Sigmoid colon (tissue), 4 donors: Measurements from ENCODE around the gene MLC1.

Experiments
- POLR2A ChIP-seq, 2 donors: fragments of 450-650 bp; IDR thresholded peaks; one replicate each; pipeline ENCODE4 v1.6.1; 2016; ENCODE audit warnings: antibody characterized with exemption in 2 of 2, mild to moderate bottlenecking in 2 of 2, moderate library complexity in 2 of 2
- POLR2AphosphoS5 ChIP-seq, 4 donors: sonication (generic); formaldehyde crosslinking; IDR thresholded peaks; one replicate each; pipeline ENCODE4 v1.6.1; 2017; ENCODE audit warnings: antibody characterized with exemption in 4 of 4
- TF ChIP-seq, protein P1 (sequence below), 4 experiments: fragments of 450-650 bp in 3 of 4; fragments of 200-600 bp in 1 of 4; IDR thresholded peaks; one replicate each; pipeline ENCODE4 v1.5.1; 2016 to 2019; ENCODE audit warnings: antibody characterized with exemption in 4 of 4, mild to moderate bottlenecking in 3 of 4, moderate library complexity in 2 of 4

DNA sequence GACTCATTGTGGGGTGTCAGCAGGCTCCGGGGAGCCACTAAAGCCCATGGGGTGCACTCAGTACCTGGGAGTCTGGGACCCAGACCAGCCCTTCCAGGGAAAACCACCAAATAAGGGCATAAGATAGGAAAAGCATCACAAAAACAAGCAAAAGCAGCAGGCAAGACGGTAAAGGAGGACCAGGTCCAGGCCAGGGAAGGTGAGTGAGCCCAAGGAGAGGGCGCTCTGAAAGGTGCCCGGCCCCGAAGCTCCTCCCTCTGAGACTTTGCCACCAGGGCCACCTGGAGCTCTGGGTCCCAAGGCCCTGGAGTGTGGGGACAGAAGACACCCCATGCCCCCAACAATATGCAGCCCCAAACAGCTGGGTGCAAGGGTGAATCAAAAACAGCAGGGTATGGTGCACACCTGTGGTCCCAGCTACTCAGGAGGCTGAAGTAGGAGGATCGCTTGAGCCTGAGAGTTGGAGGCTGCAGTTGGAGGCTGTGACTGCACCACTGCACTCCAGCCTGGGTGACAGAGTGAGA lies 67.5 kb downstream of the MLC1 start:
- TF ChIP-seq POLR2AphosphoS5 (IDR thresholded peaks at IDR 0.05), result no peak
- TF ChIP-seq POLR2A (IDR thresholded peaks at IDR 0.05), result no peak
- TF ChIP-seq, protein P1, sequence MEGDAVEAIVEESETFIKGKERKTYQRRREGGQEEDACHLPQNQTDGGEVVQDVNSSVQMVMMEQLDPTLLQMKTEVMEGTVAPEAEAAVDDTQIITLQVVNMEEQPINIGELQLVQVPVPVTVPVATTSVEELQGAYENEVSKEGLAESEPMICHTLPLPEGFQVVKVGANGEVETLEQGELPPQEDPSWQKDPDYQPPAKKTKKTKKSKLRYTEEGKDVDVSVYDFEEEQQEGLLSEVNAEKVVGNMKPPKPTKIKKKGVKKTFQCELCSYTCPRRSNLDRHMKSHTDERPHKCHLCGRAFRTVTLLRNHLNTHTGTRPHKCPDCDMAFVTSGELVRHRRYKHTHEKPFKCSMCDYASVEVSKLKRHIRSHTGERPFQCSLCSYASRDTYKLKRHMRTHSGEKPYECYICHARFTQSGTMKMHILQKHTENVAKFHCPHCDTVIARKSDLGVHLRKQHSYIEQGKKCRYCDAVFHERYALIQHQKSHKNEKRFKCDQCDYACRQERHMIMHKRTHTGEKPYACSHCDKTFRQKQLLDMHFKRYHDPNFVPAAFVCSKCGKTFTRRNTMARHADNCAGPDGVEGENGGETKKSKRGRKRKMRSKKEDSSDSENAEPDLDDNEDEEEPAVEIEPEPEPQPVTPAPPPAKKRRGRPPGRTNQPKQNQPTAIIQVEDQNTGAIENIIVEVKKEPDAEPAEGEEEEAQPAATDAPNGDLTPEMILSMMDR (IDR thresholded peaks at IDR 0.05), result no peak
